Measurements from ENCODE around the gene PGM2. TPM values are rescaled to one million over a fixed set of nuclear protein-coding genes. Genes with fewer than 3 reads are reported as not detected.

The PGM2 gene
- polyA plus RNA-seq, 1 of the 3 experiments (the other 2 are of a cell fraction) = 12.7 TPM

GRCh38 chr4:37860266-37860665, 33.8 kb downstream of the PGM2 start:
- H3K27me3 ChIP-seq (ENCODE audit: insufficient read depth) = no peaks in the 10 kb centered on the region
- WGBS (ENCODE audit: low lambda C conversion rate) = 96% methylated on average over 1 of the region's 1 CpG
- no peaks in the 10 kb centered on the region for H4K20me1 ChIP-seq (ENCODE audit: insufficient read depth)
- no peak overlapping the region for H3K4me2 ChIP-seq
- no peaks in the 10 kb centered on the region for H3K9me2 ChIP-seq
- CTCF ChIA-PET = interaction anchor here (0.9 to 1.4 kb wide), 4 partner anchors 15 to 257 kb away, joined by 3 to 5 read pairs (median 4); no protein-coding TSS in a partner anchor
- no peak for TF ChIP-seq RFX5 (IDR thresholded peaks at IDR 0.05; ENCODE audit: low read length)
- TF ChIP-seq RAD21 (IDR thresholded peaks at IDR 0.05; ENCODE audit: low read length) = no peak
- no peak for TF ChIP-seq REST (IDR thresholded peaks at IDR 0.05; ENCODE audit: low read depth, low read length)
- no peak for TF ChIP-seq FOXM1 (IDR thresholded peaks at IDR 0.05; ENCODE audit: low read depth)
- no peak for TF ChIP-seq NRF1 (IDR thresholded peaks at IDR 0.05; ENCODE audit: low read depth, low read length)
- TF ChIP-seq YY1 (IDR thresholded peaks at IDR 0.05; ENCODE audit: low read depth) = no peak
- no peak for TF ChIP-seq MEF2A (IDR thresholded peaks at IDR 0.05; ENCODE audit: borderline replicate concordance, low read depth)
- no peak for TF ChIP-seq EZH2phosphoT487 (IDR thresholded peaks at IDR 0.05; ENCODE audit: borderline replicate concordance, low read depth)
- TF ChIP-seq GABPA (IDR thresholded peaks at IDR 0.05; ENCODE audit: low read depth) = no peak
- TF ChIP-seq CHD2 (IDR thresholded peaks at IDR 0.05; ENCODE audit: low read length, partially characterized antibody) = no peak
- no peak for TF ChIP-seq FOXJ3 (CRISPR knock-in tag; IDR thresholded peaks at IDR 0.05)
- no peak for TF ChIP-seq SMC3 (IDR thresholded peaks at IDR 0.05; ENCODE audit: low read depth, low read length)
- no peak for TF ChIP-seq EP300 (IDR thresholded peaks at IDR 0.05; ENCODE audit: borderline replicate concordance in 1 of 2, low read depth in 1 of 2, low read length in 1 of 2)
- TF ChIP-seq TEAD4 (IDR thresholded peaks at IDR 0.05; ENCODE audit: borderline replicate concordance, insufficient read depth) = no peak
- no peak for TF ChIP-seq SIN3A (IDR thresholded peaks at IDR 0.05; ENCODE audit: borderline replicate concordance, low read depth, low read length)
- TF ChIP-seq JUND (IDR thresholded peaks at IDR 0.05) = no peak
- no peak for TF ChIP-seq TCF12 (IDR thresholded peaks at IDR 0.05)
- no peak for TF ChIP-seq NFIC (IDR thresholded peaks at IDR 0.05; ENCODE audit: borderline replicate concordance)
- DNase-seq = no peak
- no peak overlapping the region for H3K4me3 ChIP-seq (ENCODE audit: low read depth in 2 of 2, low read length in 1 of 2)
- H3F3A ChIP-seq (replicated peaks; ENCODE audit: insufficient read depth) = no peaks in the 10 kb centered on the region
- peaks cover 17 to 32% of the 10 kb centered on the region in 2 experiments for H3K36me3 ChIP-seq (replicated peaks in 1 of 2; ENCODE audit: control insufficient read depth in 1 of 2, insufficient read depth in 2 of 2, low read length in 1 of 2)
- H3K27ac ChIP-seq (ENCODE audit: low read depth in 2 of 2, low read length in 1 of 2) = no peak overlapping the region
- POLR2A ChIA-PET = no interaction called here
- no peaks in the 10 kb centered on the region for H3K9me3 ChIP-seq
- H3K9ac ChIP-seq = no peak overlapping the region
- H2AFZ ChIP-seq (ENCODE audit: low read depth) = no peak overlapping the region
- H3K79me2 ChIP-seq (ENCODE audit: insufficient read depth) = no peaks in the 10 kb centered on the region
- no peaks in the 10 kb centered on the region; a peak in 1 of 4 replicates for H3K4me1 ChIP-seq (ENCODE audit: control insufficient read depth in 1 of 2, insufficient read depth in 2 of 2, low read depth in 1 of 2, low read length in 1 of 2)

Measured in SK-N-SH (cell line).